Measurements from ENCODE around the gene FAM13A.

DNA sequence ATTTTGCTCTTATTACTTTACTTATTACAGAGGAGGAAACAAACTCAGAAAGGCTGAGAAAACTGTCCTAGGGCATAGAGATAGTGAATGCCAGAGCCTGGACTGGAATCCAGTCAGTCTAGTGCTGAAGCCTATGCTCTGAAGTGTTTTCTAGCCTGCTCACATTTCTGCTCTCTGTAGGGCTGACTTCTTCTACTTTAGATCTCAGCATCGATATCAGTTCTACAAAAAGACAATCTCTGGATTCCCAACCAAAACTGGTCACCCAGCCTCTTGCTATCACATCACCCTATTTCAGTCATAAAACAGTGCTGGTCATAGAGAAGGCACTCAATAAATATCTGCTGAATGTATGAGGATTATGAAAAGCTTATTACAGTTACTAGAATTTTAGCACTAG, 87.2 kb downstream of the FAM13A start:
- TF ChIP-seq, protein P1, sequence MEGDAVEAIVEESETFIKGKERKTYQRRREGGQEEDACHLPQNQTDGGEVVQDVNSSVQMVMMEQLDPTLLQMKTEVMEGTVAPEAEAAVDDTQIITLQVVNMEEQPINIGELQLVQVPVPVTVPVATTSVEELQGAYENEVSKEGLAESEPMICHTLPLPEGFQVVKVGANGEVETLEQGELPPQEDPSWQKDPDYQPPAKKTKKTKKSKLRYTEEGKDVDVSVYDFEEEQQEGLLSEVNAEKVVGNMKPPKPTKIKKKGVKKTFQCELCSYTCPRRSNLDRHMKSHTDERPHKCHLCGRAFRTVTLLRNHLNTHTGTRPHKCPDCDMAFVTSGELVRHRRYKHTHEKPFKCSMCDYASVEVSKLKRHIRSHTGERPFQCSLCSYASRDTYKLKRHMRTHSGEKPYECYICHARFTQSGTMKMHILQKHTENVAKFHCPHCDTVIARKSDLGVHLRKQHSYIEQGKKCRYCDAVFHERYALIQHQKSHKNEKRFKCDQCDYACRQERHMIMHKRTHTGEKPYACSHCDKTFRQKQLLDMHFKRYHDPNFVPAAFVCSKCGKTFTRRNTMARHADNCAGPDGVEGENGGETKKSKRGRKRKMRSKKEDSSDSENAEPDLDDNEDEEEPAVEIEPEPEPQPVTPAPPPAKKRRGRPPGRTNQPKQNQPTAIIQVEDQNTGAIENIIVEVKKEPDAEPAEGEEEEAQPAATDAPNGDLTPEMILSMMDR (tag by site-specific recombination; IDR thresholded peaks at IDR 0.05): no peak
- TF ChIP-seq MYNN (tag by site-specific recombination; IDR thresholded peaks at IDR 0.05; ENCODE audit: borderline replicate concordance) (no peak), ZNF239 (tag by site-specific recombination; IDR thresholded peaks at IDR 0.05) (no peak), BCL11A (tag by site-specific recombination; IDR thresholded peaks at IDR 0.05; ENCODE audit: low read depth) (no peak), ZBTB7A (tag by site-specific recombination; IDR thresholded peaks at IDR 0.05; ENCODE audit: low read depth) (no peak), ZBTB8A (tag by site-specific recombination; IDR thresholded peaks at IDR 0.05) (no peak), ZNF423 (tag by site-specific recombination; IDR thresholded peaks at IDR 0.05) (no peak), ZNF785 (tag by site-specific recombination; IDR thresholded peaks at IDR 0.05) (no peak)
- TF ChIP-seq, protein P2, sequence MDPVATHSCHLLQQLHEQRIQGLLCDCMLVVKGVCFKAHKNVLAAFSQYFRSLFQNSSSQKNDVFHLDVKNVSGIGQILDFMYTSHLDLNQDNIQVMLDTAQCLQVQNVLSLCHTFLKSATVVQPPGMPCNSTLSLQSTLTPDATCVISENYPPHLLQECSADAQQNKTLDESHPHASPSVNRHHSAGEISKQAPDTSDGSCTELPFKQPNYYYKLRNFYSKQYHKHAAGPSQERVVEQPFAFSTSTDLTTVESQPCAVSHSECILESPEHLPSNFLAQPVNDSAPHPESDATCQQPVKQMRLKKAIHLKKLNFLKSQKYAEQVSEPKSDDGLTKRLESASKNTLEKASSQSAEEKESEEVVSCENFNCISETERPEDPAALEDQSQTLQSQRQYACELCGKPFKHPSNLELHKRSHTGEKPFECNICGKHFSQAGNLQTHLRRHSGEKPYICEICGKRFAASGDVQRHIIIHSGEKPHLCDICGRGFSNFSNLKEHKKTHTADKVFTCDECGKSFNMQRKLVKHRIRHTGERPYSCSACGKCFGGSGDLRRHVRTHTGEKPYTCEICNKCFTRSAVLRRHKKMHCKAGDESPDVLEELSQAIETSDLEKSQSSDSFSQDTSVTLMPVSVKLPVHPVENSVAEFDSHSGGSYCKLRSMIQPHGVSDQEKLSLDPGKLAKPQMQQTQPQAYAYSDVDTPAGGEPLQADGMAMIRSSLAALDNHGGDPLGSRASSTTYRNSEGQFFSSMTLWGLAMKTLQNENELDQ (tag by site-specific recombination; IDR thresholded peaks at IDR 0.05; ENCODE audit: low read depth): no peak
- TF ChIP-seq, protein P3, sequence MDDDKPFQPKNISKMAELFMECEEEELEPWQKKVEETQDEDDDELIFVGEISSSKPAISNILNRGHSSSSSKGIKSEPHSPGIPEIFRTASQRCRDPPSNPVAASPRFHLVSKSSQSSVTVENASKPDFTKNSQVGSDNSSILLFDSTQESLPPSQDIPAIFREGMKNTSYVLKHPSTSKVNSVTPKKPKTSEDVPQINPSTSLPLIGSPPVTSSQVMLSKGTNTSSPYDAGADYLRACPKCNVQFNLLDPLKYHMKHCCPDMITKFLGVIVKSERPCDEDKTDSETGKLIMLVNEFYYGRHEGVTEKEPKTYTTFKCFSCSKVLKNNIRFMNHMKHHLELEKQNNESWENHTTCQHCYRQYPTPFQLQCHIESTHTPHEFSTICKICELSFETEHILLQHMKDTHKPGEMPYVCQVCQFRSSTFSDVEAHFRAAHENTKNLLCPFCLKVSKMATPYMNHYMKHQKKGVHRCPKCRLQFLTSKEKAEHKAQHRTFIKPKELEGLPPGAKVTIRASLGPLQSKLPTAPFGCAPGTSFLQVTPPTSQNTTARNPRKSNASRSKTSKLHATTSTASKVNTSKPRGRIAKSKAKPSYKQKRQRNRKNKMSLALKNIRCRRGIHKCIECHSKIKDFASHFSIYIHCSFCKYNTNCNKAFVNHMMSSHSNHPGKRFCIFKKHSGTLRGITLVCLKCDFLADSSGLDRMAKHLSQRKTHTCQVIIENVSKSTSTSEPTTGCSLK (tag by site-specific recombination; IDR thresholded peaks at IDR 0.05): no peak
- TF ChIP-seq, protein P4, sequence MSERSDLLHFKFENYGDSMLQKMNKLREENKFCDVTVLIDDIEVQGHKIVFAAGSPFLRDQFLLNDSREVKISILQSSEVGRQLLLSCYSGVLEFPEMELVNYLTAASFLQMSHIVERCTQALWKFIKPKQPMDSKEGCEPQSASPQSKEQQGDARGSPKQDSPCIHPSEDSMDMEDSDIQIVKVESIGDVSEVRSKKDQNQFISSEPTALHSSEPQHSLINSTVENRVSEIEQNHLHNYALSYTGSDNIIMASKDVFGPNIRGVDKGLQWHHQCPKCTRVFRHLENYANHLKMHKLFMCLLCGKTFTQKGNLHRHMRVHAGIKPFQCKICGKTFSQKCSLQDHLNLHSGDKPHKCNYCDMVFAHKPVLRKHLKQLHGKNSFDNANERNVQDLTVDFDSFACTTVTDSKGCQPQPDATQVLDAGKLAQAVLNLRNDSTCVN (tag by site-specific recombination; optimal IDR thresholded peaks at IDR 0.05): no peak
- TF ChIP-seq, protein P5, sequence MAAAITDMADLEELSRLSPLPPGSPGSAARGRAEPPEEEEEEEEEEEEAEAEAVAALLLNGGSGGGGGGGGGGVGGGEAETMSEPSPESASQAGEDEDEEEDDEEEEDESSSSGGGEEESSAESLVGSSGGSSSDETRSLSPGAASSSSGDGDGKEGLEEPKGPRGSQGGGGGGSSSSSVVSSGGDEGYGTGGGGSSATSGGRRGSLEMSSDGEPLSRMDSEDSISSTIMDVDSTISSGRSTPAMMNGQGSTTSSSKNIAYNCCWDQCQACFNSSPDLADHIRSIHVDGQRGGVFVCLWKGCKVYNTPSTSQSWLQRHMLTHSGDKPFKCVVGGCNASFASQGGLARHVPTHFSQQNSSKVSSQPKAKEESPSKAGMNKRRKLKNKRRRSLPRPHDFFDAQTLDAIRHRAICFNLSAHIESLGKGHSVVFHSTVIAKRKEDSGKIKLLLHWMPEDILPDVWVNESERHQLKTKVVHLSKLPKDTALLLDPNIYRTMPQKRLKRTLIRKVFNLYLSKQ (tag by site-specific recombination; IDR thresholded peaks at IDR 0.05; ENCODE audit: borderline replicate concordance): no peak
